OCI-LY7 (cell line): ENCODE measurements around the gene PARD3. TPM values are rescaled to one million over a fixed set of nuclear protein-coding genes. Genes with fewer than 3 reads are reported as not detected.

Experiments used
- BruUV-seq: library from RNA; stranded (reverse); fragments of 400-500 nt; replicated peaks from 2 replicates; lab custom pipeline; 2021; lab: Mats Ljungman, UMichigan
- CTCF ChIA-PET: fragments of 300-600 bp; sonication (Branson Sonifier 250); formaldehyde crosslinking; loops from one replicate; lab custom pipeline; 2022; ENCODE audit warnings: antibody characterized with exemption; ENCODE audit not compliant: unreplicated experiment; lab: Charles Lee
- POLR2A ChIA-PET: fragments of 300-600 bp; sonication (Branson Sonifier 250); formaldehyde crosslinking; loops from one replicate; lab custom pipeline; 2022; ENCODE audit warnings: antibody characterized with exemption; lab: Charles Lee
- DNase-seq: peaks from one replicate; pipeline ENCODE4 v3.0.0-alpha.2; 2015; ENCODE audit warnings: low spot score
- H2AFZ ChIP-seq: fragments of 200-600 bp; sonication (generic), shearing (Covaris generic); 2 replicates; pipeline ENCODE4 v1.6.1; 2014; ENCODE audit warnings: mild to moderate bottlenecking, antibody characterized with exemption, low read length, moderate library complexity
- H3K27ac ChIP-seq: fragments of 200-600 bp; sonication (generic); 2 replicates; pipeline ENCODE4 v1.5.1; 2014; ENCODE audit warnings: mixed run types, low read depth, mild to moderate bottlenecking, moderate library complexity, low read length, inconsistent platforms; ENCODE audit not compliant: poor library complexity, severe bottlenecking
- H3K36me3 ChIP-seq: fragments of 200-600 bp; sonication (generic); 2 replicates; pipeline ENCODE4 v1.6.1; 2014; ENCODE audit warnings: mild to moderate bottlenecking, antibody characterized with exemption, low read length, moderate library complexity, mixed read lengths; ENCODE audit not compliant: insufficient read depth
- H3K4me1 ChIP-seq: fragments of 200-600 bp; sonication (generic); 2 replicates; pipeline ENCODE4 v1.5.1; 2014; ENCODE audit warnings: mild to moderate bottlenecking, low read length; ENCODE audit not compliant: insufficient read depth, poor library complexity, severe bottlenecking
- H3K4me2 ChIP-seq: fragments of 200-600 bp; sonication (generic); 2 replicates; pipeline ENCODE4 v1.6.1; 2014; ENCODE audit warnings: mild to moderate bottlenecking, low read length
- H3K4me3 ChIP-seq: fragments of 200-600 bp; sonication (generic); 2 replicates; pipeline ENCODE4 v1.5.1; 2014; ENCODE audit warnings: mild to moderate bottlenecking, low read depth, low read length; ENCODE audit not compliant: poor library complexity, severe bottlenecking
- H3K79me2 ChIP-seq: fragments of 200-600 bp; sonication (generic); 2 replicates; pipeline ENCODE4 v1.6.1; 2016; ENCODE audit warnings: low read depth, mild to moderate bottlenecking, low read length, moderate library complexity, mixed read lengths; ENCODE audit not compliant: insufficient read depth
- H3K9me2 ChIP-seq: fragments of 200-600 bp; sonication (generic); 2 replicates; pipeline ENCODE4 v1.6.1; 2016; ENCODE audit warnings: mild to moderate bottlenecking, low read length, mixed read lengths; ENCODE audit not compliant: insufficient read depth
- H3K9me3 ChIP-seq: fragments of 200-600 bp; sonication (generic); 2 replicates; pipeline ENCODE4 v1.6.1; 2014; ENCODE audit warnings: mild to moderate bottlenecking, mixed run types, low read length, mixed read lengths
- H4K20me1 ChIP-seq: fragments of 200-600 bp; sonication (generic); 2 replicates; pipeline ENCODE4 v1.6.1; 2014; ENCODE audit warnings: mild to moderate bottlenecking, antibody characterized with exemption, low read length, moderate library complexity, mixed read lengths; ENCODE audit not compliant: insufficient read depth
- CTCF ChIP-seq: fragments of 200-600 bp; sonication (generic); conservative IDR thresholded peaks from 2 replicates; pipeline ENCODE4 v1.5.1; 2014; ENCODE audit warnings: mild to moderate bottlenecking, antibody characterized with exemption, low read length, moderate library complexity, mixed read lengths
- EZH2phosphoT487 ChIP-seq: fragments of 200-600 bp; sonication (generic); IDR thresholded peaks from 2 replicates; pipeline ENCODE4 v1.6.1; 2018; ENCODE audit warnings: low read depth, borderline replicate concordance, mild to moderate bottlenecking, mixed run types, antibody characterized with exemption, low read length, moderate library complexity, mixed read lengths
- intact Hi-C: fragments of 100-400 bp; cut with micrococcal nuclease; formaldehyde crosslinking; loops from one replicate; pipeline ENCODE4 v1.10.0; 2022; ENCODE audit not compliant: unreplicated experiment
- total RNA-seq, 2 experiments: library from RNA; depleted of rRNA in 1 of 2; stranded (reverse); fragments of >200 nt in 1 of 2; shearing (Covaris generic) in 1 of 2; gene quantifications; 2 replicates each; pipeline ENCODE4 v1.2.3, GENCODE V29; 2014 to 2022

Gene PARD3
- total RNA-seq, 2 experiments from 2014 or later, result not detected

- Histone ChIP-seq H2AFZ (no peak overlapping the region), H3K9me2 (no peaks in the 10 kb centered on the region), H3K4me2 (no peak overlapping the region), H3K36me3 (no peaks in the 10 kb centered on the region), H4K20me1 (no peaks in the 10 kb centered on the region), H3K9me3 (no peaks in the 10 kb centered on the region), H3K4me3 (no peak overlapping the region), H3K79me2 (no peaks in the 10 kb centered on the region), H3K27ac (no peak overlapping the region), H3K4me1 (no peaks in the 10 kb centered on the region)
- BruUV-seq, result no TSS peak
- intact Hi-C loops, result no loop called here
- POLR2A ChIA-PET, result interaction anchor here (0.6 to 1.7 kb wide), 2 partner anchors 13 to 23 kb away, joined by 3 read pairs; no protein-coding TSS in a partner anchor
- TF ChIP-seq CTCF, result no peak
- TF ChIP-seq EZH2phosphoT487, result no peak
- no peak for DNase-seq
- CTCF ChIA-PET, result no interaction called here
These were observed 573.7 kb downstream of the PARD3 start for GRCh38 chr10:34241226-34242000.

- CTCF ChIA-PET, result no interaction called here
- H3K27ac ChIP-seq, result no peak overlapping the region
- no TSS peak for BruUV-seq
These were observed 575.1 kb downstream of the PARD3 start for GRCh38 chr10:34240039-34240438.

More at GRCh38 chr10:34240039-34240438, 575.1 kb downstream of the PARD3 start:
- Histone ChIP-seq H3K4me3 (no peak overlapping the region), H2AFZ (no peak overlapping the region), H3K9me2 (no peaks in the 10 kb centered on the region), H3K79me2 (no peaks in the 10 kb centered on the region), H3K36me3 (no peaks in the 10 kb centered on the region), H3K4me1 (no peaks in the 10 kb centered on the region), H4K20me1 (no peaks in the 10 kb centered on the region), H3K9me3 (no peaks in the 10 kb centered on the region), H3K4me2 (no peak overlapping the region)
- intact Hi-C loops, result no loop called here
- POLR2A ChIA-PET, result interaction anchor here (0.6 to 1.7 kb wide), 3 partner anchors 15 to 1363 kb away, joined by 3 to 4 read pairs (median 3); no protein-coding TSS in a partner anchor
- no peak for TF ChIP-seq CTCF
- no peak for DNase-seq
